Chondrocyte (in vitro differentiated cells): ENCODE results near the gene CCDC159. TPM values are rescaled to one million over a fixed set of nuclear protein-coding genes. Genes with fewer than 3 reads are reported as not detected.
"Not testable (repeated sequence)": the region's sequence is repeated elsewhere in the genome, so short reads cannot be mapped to it uniquely, and the experiment has no call there.

Experiments used
- DNase-seq: peaks from one replicate; pipeline ENCODE4 v3.0.0; 2021; ENCODE audit warnings: mixed read lengths, low spot score
- H3K27ac Mint-ChIP-seq: one replicate; pipeline ENCODE4 v1.8.0; 2021; ENCODE audit warnings: mild to moderate bottlenecking, moderate library complexity, mixed read lengths; ENCODE audit not compliant: unreplicated experiment
- H3K27me3 Mint-ChIP-seq: 2 replicates; pipeline ENCODE4 v1.8.0; 2021; ENCODE audit warnings: low read depth, mixed read lengths
- H3K36me3 Mint-ChIP-seq: 2 replicates; pipeline ENCODE4 v1.8.0; 2021; ENCODE audit warnings: low read depth, mixed read lengths
- H3K4me1 Mint-ChIP-seq: 2 replicates; pipeline ENCODE4 v1.8.0; 2021; ENCODE audit warnings: low read depth, mild to moderate bottlenecking, mixed read lengths
- H3K4me3 Mint-ChIP-seq: one replicate; pipeline ENCODE4 v1.8.0; 2021; ENCODE audit warnings: mild to moderate bottlenecking, moderate library complexity, mixed read lengths; ENCODE audit not compliant: unreplicated experiment
- H3K9me3 Mint-ChIP-seq: 2 replicates; pipeline ENCODE4 v1.8.0; 2021; ENCODE audit warnings: low read depth, mixed read lengths
- total RNA-seq: library from RNA; stranded (reverse); gene quantifications from 3 replicates; pipeline ENCODE4 v1.2.1, GENCODE V29; 2021
- TF ChIP-seq, protein P1 (sequence below): fragments of 200-600 bp; sonication (generic); IDR thresholded peaks from 2 replicates; pipeline ENCODE4 v1.5.0; 2021; ENCODE audit warnings: antibody characterized with exemption, mild to moderate bottlenecking, moderate library complexity

The CCDC159 gene
- total RNA-seq, 1 donor from 2014 or later: 20.5 TPM

DNA sequence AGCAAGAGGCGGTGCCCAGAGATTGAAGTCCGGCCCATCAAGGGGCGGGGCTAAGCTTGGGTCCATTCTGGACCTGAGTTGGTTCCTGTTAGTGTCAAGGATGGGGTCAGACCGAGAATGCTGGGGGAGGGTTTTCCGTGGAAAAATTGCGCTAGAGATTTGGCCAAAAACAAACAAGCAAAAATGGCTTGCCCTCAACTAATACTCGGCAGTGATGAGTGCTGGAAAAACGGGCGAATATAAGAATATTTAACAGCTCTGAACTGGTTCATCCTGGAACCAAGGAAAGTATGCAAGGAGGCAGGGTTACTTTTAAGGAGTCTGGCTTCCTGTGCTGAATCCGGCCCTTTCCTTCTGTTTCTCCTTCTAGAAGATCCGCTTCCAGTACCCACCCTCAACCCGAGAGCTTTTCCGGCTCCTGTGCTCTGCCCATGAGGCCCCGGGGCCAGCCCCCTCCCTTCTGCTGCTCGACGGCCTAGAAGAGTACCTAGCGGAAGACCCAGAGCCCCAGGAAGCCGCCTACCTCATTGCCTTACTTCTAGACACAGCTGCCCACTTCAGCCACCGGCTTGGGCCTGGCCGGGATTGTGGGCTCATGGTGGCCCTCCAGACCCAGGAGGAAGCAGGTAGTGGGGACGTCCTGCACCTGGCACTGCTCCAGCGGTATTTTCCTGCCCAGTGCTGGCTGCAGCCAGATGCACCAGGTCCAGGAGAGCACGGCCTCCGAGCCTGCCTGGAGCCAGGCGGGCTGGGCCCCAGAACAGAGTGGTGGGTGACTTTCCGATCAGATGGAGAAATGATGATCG lies 29.0 kb downstream of the CCDC159 start:
- no peak overlapping the region for H3K27ac Mint-ChIP-seq
- H3K36me3 Mint-ChIP-seq: no peaks in the 10 kb centered on the region
- no peak overlapping the region for H3K4me3 Mint-ChIP-seq
- no peaks in the 10 kb centered on the region for H3K27me3 Mint-ChIP-seq
- peaks cover 37% of the 10 kb centered on the region for H3K4me1 Mint-ChIP-seq
- H3K9me3 Mint-ChIP-seq: no peaks in the 10 kb centered on the region
- TF ChIP-seq, protein P1, sequence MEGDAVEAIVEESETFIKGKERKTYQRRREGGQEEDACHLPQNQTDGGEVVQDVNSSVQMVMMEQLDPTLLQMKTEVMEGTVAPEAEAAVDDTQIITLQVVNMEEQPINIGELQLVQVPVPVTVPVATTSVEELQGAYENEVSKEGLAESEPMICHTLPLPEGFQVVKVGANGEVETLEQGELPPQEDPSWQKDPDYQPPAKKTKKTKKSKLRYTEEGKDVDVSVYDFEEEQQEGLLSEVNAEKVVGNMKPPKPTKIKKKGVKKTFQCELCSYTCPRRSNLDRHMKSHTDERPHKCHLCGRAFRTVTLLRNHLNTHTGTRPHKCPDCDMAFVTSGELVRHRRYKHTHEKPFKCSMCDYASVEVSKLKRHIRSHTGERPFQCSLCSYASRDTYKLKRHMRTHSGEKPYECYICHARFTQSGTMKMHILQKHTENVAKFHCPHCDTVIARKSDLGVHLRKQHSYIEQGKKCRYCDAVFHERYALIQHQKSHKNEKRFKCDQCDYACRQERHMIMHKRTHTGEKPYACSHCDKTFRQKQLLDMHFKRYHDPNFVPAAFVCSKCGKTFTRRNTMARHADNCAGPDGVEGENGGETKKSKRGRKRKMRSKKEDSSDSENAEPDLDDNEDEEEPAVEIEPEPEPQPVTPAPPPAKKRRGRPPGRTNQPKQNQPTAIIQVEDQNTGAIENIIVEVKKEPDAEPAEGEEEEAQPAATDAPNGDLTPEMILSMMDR: no peak
- no peak for DNase-seq

DNA sequence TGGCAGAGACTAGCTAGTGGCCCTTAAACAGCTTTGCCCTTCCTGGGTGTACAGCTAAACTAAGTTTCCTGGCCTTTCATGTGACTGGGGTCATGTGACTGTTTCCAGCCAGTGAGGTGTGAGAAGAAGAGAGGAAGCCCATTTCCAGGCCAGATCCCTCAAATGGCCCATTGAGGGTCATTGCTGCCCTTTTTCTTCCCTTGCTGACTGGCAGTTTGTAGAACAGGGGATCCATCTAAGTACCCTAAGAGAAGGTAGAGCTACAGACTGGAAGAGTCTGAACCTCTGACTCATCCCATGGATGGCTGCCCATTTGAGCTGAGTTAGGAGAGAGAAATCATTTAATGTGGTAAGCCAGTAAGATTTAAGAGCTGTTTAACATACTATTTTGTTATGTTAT lies 30.9 kb downstream of the CCDC159 start:
- Mint-ChIP-seq H3K9me3 (no peaks in the 10 kb centered on the region), H3K27ac (peak overlapping the region; percentile 93), H3K36me3 (no peaks in the 10 kb centered on the region), H3K4me1 (peaks cover 50% of the 10 kb centered on the region), H3K27me3 (peaks cover 7% of the 10 kb centered on the region), H3K4me3 (no peak overlapping the region)
- TF ChIP-seq, protein P1: no peak
- DNase-seq: no peak

DNA sequence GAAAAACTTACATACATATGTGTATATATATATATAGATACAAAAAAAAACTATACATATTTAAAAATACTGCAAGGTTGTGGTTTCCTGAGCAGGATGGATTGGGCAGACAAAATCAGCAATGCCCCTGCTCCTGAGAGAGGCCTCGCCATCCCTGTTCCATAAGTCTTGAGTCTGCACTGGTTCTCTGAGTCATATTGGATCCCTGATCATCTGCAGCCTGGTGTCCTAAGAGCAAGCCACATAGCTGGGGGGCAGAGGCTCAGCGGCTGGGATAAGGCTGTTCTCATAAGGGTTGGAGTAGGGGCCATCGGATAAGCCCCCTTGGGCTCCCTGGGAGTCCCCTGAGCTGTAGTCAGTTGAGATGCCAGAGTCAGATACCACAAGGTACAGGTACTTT lies 31.4 kb downstream of the CCDC159 start:
- TF ChIP-seq, protein P1: no peak
- Mint-ChIP-seq H3K27ac (peak overlapping the region; percentile 87), H3K4me3 (no peak overlapping the region), H3K4me1 (peaks cover 52% of the 10 kb centered on the region), H3K36me3 (no peaks in the 10 kb centered on the region), H3K27me3 (peaks cover 9% of the 10 kb centered on the region), H3K9me3 (no peaks in the 10 kb centered on the region)
- no peak for DNase-seq

DNA sequence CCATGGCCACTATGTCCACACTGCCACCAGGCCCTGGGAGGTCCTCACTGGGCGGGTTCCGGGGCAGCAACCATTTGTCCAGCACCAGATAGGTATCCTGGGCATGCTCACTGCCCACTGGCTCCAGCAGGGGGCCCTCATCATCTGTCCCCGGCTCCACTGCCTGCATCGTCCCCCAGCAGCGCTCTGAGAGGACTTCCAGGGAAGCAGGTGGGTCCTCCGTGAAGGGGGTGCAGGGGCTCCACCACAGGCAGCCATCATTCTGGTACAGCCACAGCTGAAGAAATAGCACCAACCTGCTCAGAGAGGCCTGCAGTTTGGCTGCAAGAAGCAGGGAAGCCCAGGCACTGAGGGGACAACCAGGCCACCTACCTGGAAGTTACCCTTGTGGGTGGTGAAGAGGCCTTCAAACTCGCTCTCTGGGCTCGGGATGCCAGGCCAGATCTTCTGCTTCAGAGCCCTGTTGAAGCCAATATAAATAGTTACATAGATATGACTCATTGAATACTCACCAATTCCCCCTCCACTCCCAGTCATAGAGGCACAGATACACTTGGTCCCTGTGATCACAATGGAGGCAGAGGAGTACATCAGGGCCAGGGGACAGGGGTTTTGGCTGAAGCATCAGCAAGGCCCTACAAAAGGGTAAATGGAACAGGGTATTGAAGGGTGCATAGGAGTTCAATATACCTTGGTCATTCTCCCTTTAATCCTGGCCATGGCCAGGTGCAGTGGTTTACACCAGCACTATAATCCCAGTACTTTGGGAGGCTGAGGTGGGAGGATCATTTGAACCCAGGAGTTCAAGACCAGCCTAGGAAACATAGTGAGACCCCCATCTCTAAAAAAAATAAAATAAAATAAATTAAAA lies 32.2 kb downstream of the CCDC159 start:
- Mint-ChIP-seq H3K36me3 (no peaks in the 10 kb centered on the region), H3K4me1 (peaks cover 54% of the 10 kb centered on the region), H3K27me3 (peaks cover 12% of the 10 kb centered on the region), H3K4me3 (no peak overlapping the region), H3K9me3 (no peaks in the 10 kb centered on the region), H3K27ac (peak overlapping the region; percentile 87)
- DNase-seq: no peak
- TF ChIP-seq, protein P1: peak; percentile 76

DNA sequence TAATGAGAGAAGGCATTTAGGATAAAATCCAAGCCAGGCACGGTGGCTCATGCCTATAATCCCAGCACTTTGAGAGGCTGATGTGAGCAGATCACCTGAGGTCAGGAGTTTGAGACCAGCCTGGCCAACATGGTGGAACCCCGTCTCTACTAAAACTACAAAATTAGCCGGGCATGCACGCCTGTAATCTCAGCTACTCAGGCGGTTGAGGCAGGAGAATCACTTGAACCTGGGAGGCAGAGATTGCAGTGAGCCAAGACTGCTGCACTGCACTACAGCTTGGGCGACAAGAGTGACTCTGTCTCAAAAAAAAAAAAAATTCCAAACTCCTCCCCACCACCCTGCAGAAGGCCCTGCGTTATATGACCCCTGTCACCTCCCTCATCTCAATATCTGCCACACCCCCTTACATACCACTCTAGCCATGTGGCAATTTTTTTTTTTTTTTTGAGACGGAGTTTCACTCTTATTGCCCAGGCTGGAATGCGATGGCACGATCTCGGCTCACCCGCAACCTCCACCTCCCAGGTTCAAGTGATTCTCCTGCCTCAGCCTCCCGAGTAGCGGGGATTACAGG lies 33.0 kb downstream of the CCDC159 start:
- DNase-seq, H3K36me3 Mint-ChIP-seq, H3K9me3 Mint-ChIP-seq, H3K4me3 Mint-ChIP-seq: not testable (repeated sequence)
- Mint-ChIP-seq H3K27ac (peak overlapping the region; percentile 57), H3K4me1 (peaks cover 56% of the 10 kb centered on the region), H3K27me3 (peaks cover 12% of the 10 kb centered on the region)
